Activated naive CD8-positive, alpha-beta T cell (primary cell): ENCODE data around the gene EEA1.

ENCODE experiments used
- H3K27ac Mint-ChIP-seq: one replicate; pipeline ENCODE4 v1.8.0; 2021; ENCODE audit warnings: mixed read lengths
- H3K27me3 Mint-ChIP-seq: one replicate; pipeline ENCODE4 v1.8.0; 2021; ENCODE audit warnings: mixed read lengths
- H3K36me3 Mint-ChIP-seq: one replicate; pipeline ENCODE4 v1.8.0; 2021; ENCODE audit warnings: mixed read lengths
- H3K4me1 Mint-ChIP-seq: one replicate; pipeline ENCODE4 v1.8.0; 2021; ENCODE audit warnings: low read depth, mixed read lengths
- H3K4me3 Mint-ChIP-seq: one replicate; pipeline ENCODE4 v1.8.0; 2021; ENCODE audit warnings: mild to moderate bottlenecking, mixed read lengths
- H3K9me3 Mint-ChIP-seq: one replicate; pipeline ENCODE4 v1.8.0; 2021; ENCODE audit warnings: low read depth, mixed read lengths

Gene EEA1

GRCh38 chr12:92721656-92722055 is 207.4 kb downstream of the EEA1 start:
- H3K27me3 Mint-ChIP-seq = peaks cover 2% of the 10 kb centered on the region
- H3K36me3 Mint-ChIP-seq = no peaks in the 10 kb centered on the region
- no peaks in the 10 kb centered on the region for H3K4me1 Mint-ChIP-seq
- peaks cover 11% of the 10 kb centered on the region for H3K9me3 Mint-ChIP-seq
- H3K27ac Mint-ChIP-seq = no peak overlapping the region
- H3K4me3 Mint-ChIP-seq = no peak overlapping the region

- Mint-ChIP-seq H3K9me3 (peaks cover 11% of the 10 kb centered on the region), H3K27me3 (peaks cover 2% of the 10 kb centered on the region), H3K4me3 (no peak overlapping the region), H3K27ac (no peak overlapping the region), H3K36me3 (no peaks in the 10 kb centered on the region), H3K4me1 (no peaks in the 10 kb centered on the region)
Measured at GRCh38 chr12:92721130-92721529, 208.0 kb downstream of the EEA1 start.
